Ovary (tissue), 3 donors: Measurements from ENCODE around the gene CFAP58.

Experiments
- CTCF ChIP-seq, 3 donors: fragments of 450-650 bp in 2 of 3; fragments of 200-600 bp in 1 of 3; IDR thresholded peaks; one replicate each; pipeline versions ENCODE4 v1.5.1 to v1.8.0; 2016 to 2022; ENCODE audit warnings: antibody characterized with exemption in 3 of 3, mild to moderate bottlenecking in 1 of 3
- POLR2A ChIP-seq: fragments of 450-650 bp; IDR thresholded peaks from one replicate; pipeline ENCODE4 v1.6.1; 2017; ENCODE audit warnings: antibody characterized with exemption, mild to moderate bottlenecking, moderate library complexity
- donor health status: DM: no; HTN: no; CAD: no.

DNA sequence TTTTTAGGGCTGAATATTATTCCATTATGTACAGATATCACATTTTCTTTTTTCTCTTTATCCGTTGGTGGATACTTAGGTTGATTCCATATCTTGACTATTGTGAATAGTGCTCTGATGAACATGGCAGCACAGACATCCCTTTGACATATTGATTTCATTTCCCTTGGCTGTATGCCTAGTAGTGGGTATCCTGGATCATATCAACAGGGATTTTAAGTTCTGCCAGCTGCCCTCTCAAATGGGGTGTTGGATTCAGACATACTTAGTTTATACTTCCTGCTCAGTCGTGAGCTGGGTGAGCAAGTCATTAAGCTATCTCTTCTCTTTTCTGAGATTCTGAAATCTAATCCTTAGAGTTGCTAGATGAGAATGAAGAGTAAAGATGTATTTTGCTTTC is 147.8 kb downstream of the CFAP58 start:
- no peak for TF ChIP-seq POLR2A
- TF ChIP-seq CTCF (IDR thresholded peaks at IDR 0.05): no peak
